Spleen (tissue), 7 donors: Measurements from ENCODE around the gene TMEM45B.

ENCODE experiments used
- POLR2A ChIP-seq, 3 donors: fragments of 450-650 bp; IDR thresholded peaks; one replicate each; pipeline ENCODE4 v1.5.1; 2017; ENCODE audit warnings: antibody characterized with exemption in 3 of 3, mild to moderate bottlenecking in 1 of 3
- TF ChIP-seq, protein P1 (sequence below), 11 experiments: fragments of 200-600 bp in 7 of 11; fragments of 450-650 bp in 4 of 11; sonication (generic) in 4 of 11; IDR thresholded peaks in 8 of 11; conservative IDR thresholded peaks in 3 of 11; 1 replicate in 7 of 11; 2 replicates in 4 of 11; pipeline versions ENCODE4 v1.4.0 to v1.8.0; 2016 to 2021; ENCODE audit warnings: antibody characterized with exemption in 11 of 11, inconsistent platforms in 4 of 11, mild to moderate bottlenecking in 1 of 11
- donor health status: DM: no; HTN: no; CAD: no; lungs with moderate emphysema.
- donor health status: DM: no; HTN: no; CAD: no.
- donor health status: DM: no; HTN: no; CAD: no.

DNA sequence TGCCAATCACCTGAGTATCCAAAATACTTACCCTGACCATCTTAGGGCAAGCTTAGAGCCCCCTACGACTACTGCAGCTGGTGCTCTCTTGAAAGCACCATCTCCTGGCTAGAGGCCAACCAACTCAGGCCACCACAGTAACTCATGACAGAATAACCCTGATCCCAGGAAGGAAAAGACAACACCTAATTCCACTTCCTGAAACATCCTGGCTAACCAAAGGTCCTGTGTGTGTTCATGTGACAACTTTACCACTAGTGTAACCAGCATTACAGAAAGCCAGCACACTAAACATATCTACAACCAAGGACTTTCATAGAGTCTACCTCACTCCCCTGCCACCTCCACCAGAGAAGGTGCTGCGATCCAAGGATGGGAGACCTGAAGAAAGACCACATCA, 17.4 kb upstream of the TMEM45B start:
- TF ChIP-seq, protein P1, sequence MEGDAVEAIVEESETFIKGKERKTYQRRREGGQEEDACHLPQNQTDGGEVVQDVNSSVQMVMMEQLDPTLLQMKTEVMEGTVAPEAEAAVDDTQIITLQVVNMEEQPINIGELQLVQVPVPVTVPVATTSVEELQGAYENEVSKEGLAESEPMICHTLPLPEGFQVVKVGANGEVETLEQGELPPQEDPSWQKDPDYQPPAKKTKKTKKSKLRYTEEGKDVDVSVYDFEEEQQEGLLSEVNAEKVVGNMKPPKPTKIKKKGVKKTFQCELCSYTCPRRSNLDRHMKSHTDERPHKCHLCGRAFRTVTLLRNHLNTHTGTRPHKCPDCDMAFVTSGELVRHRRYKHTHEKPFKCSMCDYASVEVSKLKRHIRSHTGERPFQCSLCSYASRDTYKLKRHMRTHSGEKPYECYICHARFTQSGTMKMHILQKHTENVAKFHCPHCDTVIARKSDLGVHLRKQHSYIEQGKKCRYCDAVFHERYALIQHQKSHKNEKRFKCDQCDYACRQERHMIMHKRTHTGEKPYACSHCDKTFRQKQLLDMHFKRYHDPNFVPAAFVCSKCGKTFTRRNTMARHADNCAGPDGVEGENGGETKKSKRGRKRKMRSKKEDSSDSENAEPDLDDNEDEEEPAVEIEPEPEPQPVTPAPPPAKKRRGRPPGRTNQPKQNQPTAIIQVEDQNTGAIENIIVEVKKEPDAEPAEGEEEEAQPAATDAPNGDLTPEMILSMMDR (IDR thresholded peaks at IDR 0.05 in 8 of 11, conservative IDR thresholded peaks at IDR 0.05 in 3 of 11): no peak
- TF ChIP-seq POLR2A (IDR thresholded peaks at IDR 0.05): no peak
